Activated CD4-positive, alpha-beta memory T cell treated with anti-CD3 and anti-CD28 coated beads for 36 hours (primary cell): ENCODE results near the gene ZNF524. TPM values are rescaled to one million over a fixed set of nuclear protein-coding genes. Genes with fewer than 3 reads are reported as not detected.
"Not testable (repeated sequence)": the region's sequence is repeated elsewhere in the genome, so short reads cannot be mapped to it uniquely, and the experiment has no call there.

Experiments
- CTCF ChIA-PET: fragments of 350-600 bp; sonication (Branson Sonifier 250); formaldehyde crosslinking; loops from one replicate; lab custom pipeline; 2021; ENCODE audit warnings: antibody characterized with exemption, inconsistent platforms; lab: Charles Lee
- POLR2A ChIA-PET: fragments of 350-600 bp; sonication (Branson Sonifier 250); formaldehyde crosslinking; loops from one replicate; lab custom pipeline; 2021; ENCODE audit warnings: antibody characterized with exemption; lab: Charles Lee
- DNase-seq: peaks from one replicate; pipeline ENCODE4 v3.0.0-alpha.2; 2020
- H3K27ac Mint-ChIP-seq: one replicate; pipeline ENCODE4 v1.8.0; 2021; ENCODE audit warnings: mixed read lengths
- H3K27me3 Mint-ChIP-seq: one replicate; pipeline ENCODE4 v1.8.0; 2021; ENCODE audit warnings: mixed read lengths
- H3K36me3 Mint-ChIP-seq: one replicate; pipeline ENCODE4 v1.8.0; 2021; ENCODE audit warnings: mixed read lengths
- H3K4me1 Mint-ChIP-seq: one replicate; pipeline ENCODE4 v1.8.0; 2021; ENCODE audit warnings: low read depth, mixed read lengths
- H3K4me3 Mint-ChIP-seq: one replicate; pipeline ENCODE4 v1.8.0; 2021; ENCODE audit warnings: mild to moderate bottlenecking, mixed read lengths
- H3K9me3 Mint-ChIP-seq: one replicate; pipeline ENCODE4 v1.8.0; 2021; ENCODE audit warnings: mixed read lengths
- intact Hi-C: fragments of 100-400 bp; cut with micrococcal nuclease; formaldehyde crosslinking; loops from one replicate; pipeline ENCODE4 v1.15.1; 2023
- total RNA-seq, 2 experiments: library from RNA; stranded (reverse); gene quantifications; one replicate each; pipeline ENCODE4 v1.2.3, GENCODE V29; 2021

The ZNF524 gene
- total RNA-seq, 2 experiments from 2014 or later, result 21.5 to 25.1 TPM

- H3K4me1 Mint-ChIP-seq, result peaks cover 36% of the 10 kb centered on the region
- H3K36me3 Mint-ChIP-seq, H3K27me3 Mint-ChIP-seq, H3K27ac Mint-ChIP-seq, POLR2A ChIA-PET, intact Hi-C loops, H3K9me3 Mint-ChIP-seq, DNase-seq, H3K4me3 Mint-ChIP-seq: not testable (repeated sequence)
- CTCF ChIA-PET, result interaction anchor here (0.8 to 1.3 kb wide), 3 partner anchors 49 to 79 kb away, joined by 3 read pairs; no protein-coding TSS in a partner anchor
These were observed 16.2 kb upstream of the ZNF524 start for GRCh38 chr19:55583897-55584296.

GRCh38 chr19:55584871-55585270 is 15.2 kb upstream of the ZNF524 start:
- ChIA-PET CTCF (interaction anchor here (1.2 kb wide), 1 partner anchor 48 kb away, joined by 3 read pairs; no protein-coding TSS in a partner anchor), POLR2A (no interaction called here)
- no peak for DNase-seq
- no peak overlapping the region for H3K27ac Mint-ChIP-seq
- H3K4me1 Mint-ChIP-seq, result peaks cover 32% of the 10 kb centered on the region
- H3K36me3 Mint-ChIP-seq, result no peaks in the 10 kb centered on the region
- intact Hi-C loops, result no loop called here
- H3K27me3 Mint-ChIP-seq, result no peaks in the 10 kb centered on the region
- H3K9me3 Mint-ChIP-seq, result no peaks in the 10 kb centered on the region
- no peak overlapping the region for H3K4me3 Mint-ChIP-seq

- no peaks in the 10 kb centered on the region for H3K27me3 Mint-ChIP-seq
- H3K9me3 Mint-ChIP-seq, result no peaks in the 10 kb centered on the region
- intact Hi-C loops, result no loop called here
- POLR2A ChIA-PET, result no interaction called here
- DNase-seq, result peak; percentile 68
- peaks cover 31% of the 10 kb centered on the region for H3K4me1 Mint-ChIP-seq
- H3K4me3 Mint-ChIP-seq, result peak overlapping the region; percentile 60
- H3K36me3 Mint-ChIP-seq, result no peaks in the 10 kb centered on the region
- no peak overlapping the region for H3K27ac Mint-ChIP-seq
- CTCF ChIA-PET, result interaction anchor here (1.2 to 3.2 kb wide), 2 partner anchors 47 to 81 kb away, joined by 3 to 12 read pairs; no protein-coding TSS in a partner anchor
These were observed 14.3 kb upstream of the ZNF524 start for GRCh38 chr19:55585658-55586339.

GRCh38 chr19:55586976-55587668 is 13.0 kb upstream of the ZNF524 start:
- Mint-ChIP-seq H3K9me3 (no peaks in the 10 kb centered on the region), H3K4me3 (peak overlapping the region; percentile 75), H3K27me3 (no peaks in the 10 kb centered on the region), H3K27ac (no peak overlapping the region), H3K36me3 (peaks cover 4% of the 10 kb centered on the region), H3K4me1 (peaks cover 19% of the 10 kb centered on the region)
- ChIA-PET CTCF (interaction anchor here (1.4 to 3.2 kb wide), 4 partner anchors 12 to 83 kb away, joined by 4 to 12 read pairs (median 8); partner anchors contain the start of genes FIZ1, ZNF784 and ZNF865), POLR2A (interaction anchor here (1.7 kb wide), 1 partner anchor 12 kb away, joined by 7 read pairs; the partner anchor contains the start of gene FIZ1)
- intact Hi-C loops, result loop anchor here (1.0 kb wide), 1 partner anchor 12 kb away; the partner anchor contains the start of gene FIZ1
- DNase-seq, result peak; percentile 96

- Mint-ChIP-seq H3K9me3 (no peaks in the 10 kb centered on the region), H3K27ac (no peak overlapping the region), H3K4me3 (no peak overlapping the region), H3K36me3 (peaks cover 8% of the 10 kb centered on the region), H3K4me1 (peaks cover 18% of the 10 kb centered on the region), H3K27me3 (no peaks in the 10 kb centered on the region)
- DNase-seq, result no peak
- intact Hi-C loops, result no loop called here
- POLR2A ChIA-PET, result no interaction called here
- CTCF ChIA-PET, result interaction anchor here (2.0 to 3.2 kb wide), 3 partner anchors 10 to 84 kb away, joined by 7 to 12 read pairs (median 10); partner anchors contain the start of genes FIZ1 and ZNF865
These were observed 11.3 kb upstream of the ZNF524 start for GRCh38 chr19:55588738-55589137.

GRCh38 chr19:55590109-55590508 is 10.0 kb upstream of the ZNF524 start:
- no peaks in the 10 kb centered on the region for H3K27me3 Mint-ChIP-seq
- intact Hi-C loops, result no loop called here
- POLR2A ChIA-PET, result no interaction called here
- no peak overlapping the region for H3K27ac Mint-ChIP-seq
- H3K4me1 Mint-ChIP-seq, result peaks cover 18% of the 10 kb centered on the region
- H3K4me3 Mint-ChIP-seq, result no peak overlapping the region
- no peaks in the 10 kb centered on the region for H3K9me3 Mint-ChIP-seq
- DNase-seq, result no peak
- CTCF ChIA-PET, result no interaction called here
- peaks cover 14% of the 10 kb centered on the region for H3K36me3 Mint-ChIP-seq

GRCh38 chr19:55590617-55591016 is 9.5 kb upstream of the ZNF524 start:
- no peaks in the 10 kb centered on the region for H3K9me3 Mint-ChIP-seq
- intact Hi-C loops, result no loop called here
- ChIA-PET CTCF (no interaction called here), POLR2A (no interaction called here)
- peaks cover 19% of the 10 kb centered on the region for H3K36me3 Mint-ChIP-seq
- peaks cover 13% of the 10 kb centered on the region for H3K4me1 Mint-ChIP-seq
- H3K27ac Mint-ChIP-seq, result no peak overlapping the region
- no peak overlapping the region for H3K4me3 Mint-ChIP-seq
- no peaks in the 10 kb centered on the region for H3K27me3 Mint-ChIP-seq
- no peak for DNase-seq

GRCh38 chr19:55591555-55591954 is 8.5 kb upstream of the ZNF524 start:
- peaks cover 27% of the 10 kb centered on the region for H3K36me3 Mint-ChIP-seq
- POLR2A ChIA-PET, result no interaction called here
- no peak overlapping the region for H3K27ac Mint-ChIP-seq
- intact Hi-C loops, result no loop called here
- DNase-seq, result no peak
- peaks cover 8% of the 10 kb centered on the region for H3K4me1 Mint-ChIP-seq
- no peaks in the 10 kb centered on the region for H3K27me3 Mint-ChIP-seq
- no peaks in the 10 kb centered on the region for H3K9me3 Mint-ChIP-seq
- no peak overlapping the region for H3K4me3 Mint-ChIP-seq
- CTCF ChIA-PET, result no interaction called here

GRCh38 chr19:55592391-55593090 is 7.5 kb upstream of the ZNF524 start:
- POLR2A ChIA-PET, result no interaction called here
- no peak overlapping the region for H3K4me3 Mint-ChIP-seq
- no peaks in the 10 kb centered on the region for H3K27me3 Mint-ChIP-seq
- no peak for DNase-seq
- no peak overlapping the region for H3K27ac Mint-ChIP-seq
- no peaks in the 10 kb centered on the region for H3K9me3 Mint-ChIP-seq
- CTCF ChIA-PET, result no interaction called here
- intact Hi-C loops, result no loop called here
- peaks cover 33% of the 10 kb centered on the region for H3K36me3 Mint-ChIP-seq
- H3K4me1 Mint-ChIP-seq, result peaks cover 4% of the 10 kb centered on the region

GRCh38 chr19:55593096-55593772 is 6.9 kb upstream of the ZNF524 start:
- intact Hi-C loops, result no loop called here
- DNase-seq, result no peak
- Mint-ChIP-seq H3K4me3 (no peak overlapping the region), H3K27ac (no peak overlapping the region), H3K9me3 (no peaks in the 10 kb centered on the region), H3K27me3 (no peaks in the 10 kb centered on the region), H3K4me1 (peaks cover 4% of the 10 kb centered on the region), H3K36me3 (peaks cover 33% of the 10 kb centered on the region)
- POLR2A ChIA-PET, result no interaction called here
- CTCF ChIA-PET, result no interaction called here

GRCh38 chr19:55594996-55595545 is 5.0 kb upstream of the ZNF524 start:
- H3K27me3 Mint-ChIP-seq, result no peaks in the 10 kb centered on the region
- peaks cover 8% of the 10 kb centered on the region for H3K4me1 Mint-ChIP-seq
- ChIA-PET CTCF (interaction anchor here (1.3 kb wide), 1 partner anchor 11 kb away, joined by 6 read pairs; the partner anchor contains the start of gene ZNF865), POLR2A (no interaction called here)
- H3K36me3 Mint-ChIP-seq, result peaks cover 37% of the 10 kb centered on the region
- intact Hi-C loops, result no loop called here
- no peak overlapping the region for H3K4me3 Mint-ChIP-seq
- DNase-seq, result no peak
- no peak overlapping the region for H3K27ac Mint-ChIP-seq
- no peaks in the 10 kb centered on the region for H3K9me3 Mint-ChIP-seq
